SIG-M5 (cell line): ENCODE results near the gene SLC34A1.

Experiments
- DNase-seq: peaks from one replicate; lab custom pipeline; 2025; lab: John Stamatoyannopoulos, UW

SLC34A1 gene

DNA sequence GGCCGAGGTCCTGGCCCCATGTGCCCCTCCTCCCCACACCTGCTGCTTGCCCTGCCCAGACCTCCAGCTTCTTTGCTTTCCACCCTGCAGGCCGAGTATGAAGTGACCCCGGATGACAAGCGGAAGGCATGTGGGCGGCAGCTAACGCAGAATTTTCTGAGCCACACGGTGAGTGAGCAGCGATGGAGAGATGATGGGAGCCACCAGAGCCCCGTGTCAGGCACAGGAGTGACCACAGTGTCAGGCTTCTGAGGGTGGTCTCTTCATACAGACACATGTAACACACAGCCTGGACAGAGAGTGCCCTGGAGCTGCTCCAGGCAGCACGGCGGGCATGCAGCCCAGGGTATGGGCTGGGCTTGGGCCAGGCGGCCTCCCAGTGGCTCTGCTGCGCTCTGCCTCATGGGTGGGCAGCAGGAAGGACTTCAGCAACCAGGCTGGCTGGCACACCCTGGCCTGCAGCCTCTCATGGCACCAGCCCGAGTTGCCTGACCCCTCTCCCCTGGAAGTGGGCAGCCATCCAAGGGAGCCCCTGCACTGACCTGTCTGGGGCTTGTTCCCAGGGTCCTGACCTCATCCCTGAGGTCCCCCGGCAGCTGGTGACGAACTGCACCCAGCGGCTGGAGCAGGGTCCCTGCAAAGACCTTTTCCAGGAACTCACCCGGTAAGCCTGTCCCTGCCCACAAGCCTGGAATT is 48.1 kb downstream of the SLC34A1 start:
- no peak for DNase-seq

DNA sequence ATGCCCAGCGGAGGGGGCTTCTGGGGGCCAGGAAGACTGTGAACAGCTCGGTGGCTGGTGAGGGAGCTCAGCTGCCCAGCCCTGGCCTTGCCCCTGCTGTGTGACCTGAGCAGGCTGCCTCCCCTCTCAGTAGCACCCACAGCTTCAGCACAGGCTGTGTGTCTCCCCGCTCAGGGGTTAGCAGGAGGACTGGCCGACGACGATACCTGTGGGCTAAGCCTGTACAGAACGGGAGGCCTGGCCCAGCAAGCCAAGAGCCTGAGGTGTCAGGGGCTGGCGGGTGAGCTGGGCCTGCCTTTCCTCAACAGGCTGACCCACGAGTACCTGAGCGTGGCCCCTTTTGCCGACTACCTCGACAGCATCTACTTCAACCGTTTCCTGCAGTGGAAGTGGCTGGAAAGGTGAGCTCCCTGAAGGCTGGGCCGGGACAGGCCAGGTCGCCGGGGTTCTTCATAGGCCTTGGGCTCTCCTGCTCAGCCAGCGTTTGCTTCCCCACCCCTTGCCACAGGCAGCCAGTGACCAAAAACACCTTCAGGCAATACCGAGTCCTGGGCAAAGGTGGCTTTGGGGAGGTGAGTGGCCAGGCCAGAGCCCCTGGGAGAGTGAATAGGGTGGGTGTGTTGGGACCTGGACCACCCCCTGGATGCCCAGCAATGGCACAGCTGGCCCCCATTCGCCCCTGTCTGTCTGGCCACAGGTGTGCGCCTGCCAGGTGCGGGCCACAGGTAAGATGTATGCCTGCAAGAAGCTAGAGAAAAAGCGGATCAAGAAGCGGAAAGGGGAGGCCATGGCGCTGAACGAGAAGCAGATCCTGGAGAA is 48.8 kb downstream of the SLC34A1 start:
- DNase-seq = no peak

DNA sequence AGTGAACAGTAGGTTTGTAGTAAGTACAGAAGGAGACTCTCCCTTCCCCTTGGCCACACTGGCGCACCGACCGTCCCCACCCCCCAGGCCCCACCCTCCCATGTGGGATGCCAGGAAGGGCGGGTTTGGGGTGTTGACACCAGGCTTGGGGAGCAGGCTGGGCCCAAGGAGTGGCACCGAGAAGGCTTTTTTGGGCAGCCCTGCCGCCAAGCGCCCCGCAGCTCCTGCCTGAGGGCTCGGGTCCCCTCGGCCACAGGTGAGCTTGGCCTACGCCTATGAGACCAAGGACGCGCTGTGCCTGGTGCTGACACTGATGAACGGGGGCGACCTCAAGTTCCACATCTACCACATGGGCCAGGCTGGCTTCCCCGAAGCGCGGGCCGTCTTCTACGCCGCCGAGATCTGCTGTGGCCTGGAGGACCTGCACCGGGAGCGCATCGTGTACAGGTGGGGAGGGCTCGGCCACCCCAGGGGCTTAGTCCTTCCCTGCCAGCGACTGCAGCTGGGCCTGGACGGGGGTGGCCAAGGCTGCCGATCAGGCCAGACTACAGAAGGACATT is 49.5 kb downstream of the SLC34A1 start:
- DNase-seq = no peak

DNA sequence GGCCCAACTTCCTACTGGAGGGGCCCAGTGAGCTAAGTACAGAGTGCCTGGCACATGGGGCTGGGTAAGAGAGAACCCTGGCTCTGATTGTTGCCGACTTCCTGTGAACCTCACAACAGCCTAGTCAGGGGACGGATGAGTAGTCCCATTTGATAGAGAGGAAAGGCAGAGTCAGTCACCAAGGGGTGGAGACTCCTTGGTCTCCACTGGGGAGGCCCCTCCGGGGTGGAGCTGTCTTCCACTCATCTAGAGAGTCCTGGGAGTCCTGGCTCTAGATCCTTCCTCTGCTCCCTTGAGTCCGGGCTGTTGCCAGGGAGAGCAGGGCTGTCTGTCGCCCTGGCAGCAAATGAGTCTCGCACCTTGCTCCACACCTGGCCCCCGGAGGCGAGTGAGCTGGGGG is 50.2 kb downstream of the SLC34A1 start:
- DNase-seq = no peak

DNA sequence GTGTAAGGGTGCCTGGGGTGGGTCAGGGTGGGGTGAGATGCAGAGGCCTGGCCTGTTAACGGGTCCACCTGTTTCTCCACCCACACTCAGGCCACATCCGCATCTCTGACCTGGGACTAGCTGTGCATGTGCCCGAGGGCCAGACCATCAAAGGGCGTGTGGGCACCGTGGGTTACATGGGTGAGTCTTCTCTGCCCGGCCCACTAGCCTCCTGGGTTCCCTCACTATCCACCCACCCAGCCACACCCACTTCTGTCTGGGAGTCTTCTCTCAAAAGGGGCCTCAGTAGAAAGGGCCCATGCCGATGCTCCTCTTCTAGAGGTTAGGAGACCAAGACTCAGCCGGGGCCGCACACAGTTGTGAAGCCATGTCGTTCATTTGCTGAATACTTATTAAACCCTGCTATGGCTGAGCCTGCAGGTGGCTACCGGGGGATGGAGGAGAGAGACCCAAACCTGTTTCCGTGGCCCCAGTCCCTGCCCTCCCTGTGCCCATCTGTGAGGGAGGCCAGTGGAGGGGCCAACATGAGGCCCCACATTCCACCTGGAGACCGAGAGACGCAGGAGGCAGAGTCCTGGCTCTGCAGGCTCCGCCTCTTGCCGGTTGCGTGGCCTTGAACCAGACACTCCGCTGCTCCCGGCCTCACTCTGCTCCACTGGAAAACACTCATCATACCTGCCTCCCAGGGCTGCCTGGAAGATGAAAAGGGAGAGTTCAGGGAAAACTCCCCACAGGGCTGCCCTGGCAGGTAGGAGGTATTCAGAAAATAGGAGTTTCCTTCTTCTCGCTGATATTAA is 50.9 kb downstream of the SLC34A1 start:
- DNase-seq = no peak

DNA sequence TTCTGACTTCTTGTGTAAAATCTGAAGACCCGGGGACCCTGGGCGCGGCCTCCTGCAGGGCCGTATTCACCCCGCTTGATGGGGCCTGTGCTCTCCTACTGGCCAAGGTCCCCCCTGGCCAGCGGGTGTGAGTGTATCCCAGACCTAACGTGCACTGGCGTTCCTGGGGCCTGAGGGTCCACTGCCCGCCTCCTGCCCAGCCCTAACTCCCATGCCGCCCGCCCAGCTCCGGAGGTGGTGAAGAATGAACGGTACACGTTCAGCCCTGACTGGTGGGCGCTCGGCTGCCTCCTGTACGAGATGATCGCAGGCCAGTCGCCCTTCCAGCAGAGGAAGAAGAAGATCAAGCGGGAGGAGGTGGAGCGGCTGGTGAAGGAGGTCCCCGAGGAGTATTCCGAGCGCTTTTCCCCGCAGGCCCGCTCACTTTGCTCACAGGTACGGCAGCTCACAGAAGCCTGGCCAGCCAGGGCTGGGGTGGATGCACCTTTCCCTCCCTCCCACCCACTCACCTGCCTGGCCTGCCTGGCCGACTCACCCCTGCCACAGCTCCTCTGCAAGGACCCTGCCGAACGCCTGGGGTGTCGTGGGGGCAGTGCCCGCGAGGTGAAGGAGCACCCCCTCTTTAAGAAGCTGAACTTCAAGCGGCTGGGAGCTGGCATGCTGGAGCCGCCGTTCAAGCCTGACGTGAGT is 51.8 kb downstream of the SLC34A1 start:
- DNase-seq = no peak

DNA sequence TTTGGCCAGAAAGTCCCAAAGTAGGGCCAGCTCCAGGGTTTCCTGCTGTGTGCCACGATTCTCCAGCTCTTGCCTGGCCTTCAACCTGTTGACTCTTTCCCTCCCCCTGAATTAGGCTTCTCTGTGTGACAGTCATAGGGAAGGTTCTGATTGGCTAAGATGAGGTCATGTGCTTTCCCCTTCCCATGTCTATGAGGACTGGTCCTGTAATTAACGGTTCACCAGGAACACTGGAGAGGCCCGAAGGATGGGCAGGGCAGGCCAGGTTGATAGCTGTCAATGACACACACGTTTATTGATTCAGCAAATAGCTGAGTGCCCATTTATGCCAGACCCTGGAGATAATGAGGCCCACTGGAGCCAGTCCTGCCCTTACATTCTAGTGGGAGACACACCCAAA is 53.4 kb downstream of the SLC34A1 start:
- DNase-seq = no peak

DNA sequence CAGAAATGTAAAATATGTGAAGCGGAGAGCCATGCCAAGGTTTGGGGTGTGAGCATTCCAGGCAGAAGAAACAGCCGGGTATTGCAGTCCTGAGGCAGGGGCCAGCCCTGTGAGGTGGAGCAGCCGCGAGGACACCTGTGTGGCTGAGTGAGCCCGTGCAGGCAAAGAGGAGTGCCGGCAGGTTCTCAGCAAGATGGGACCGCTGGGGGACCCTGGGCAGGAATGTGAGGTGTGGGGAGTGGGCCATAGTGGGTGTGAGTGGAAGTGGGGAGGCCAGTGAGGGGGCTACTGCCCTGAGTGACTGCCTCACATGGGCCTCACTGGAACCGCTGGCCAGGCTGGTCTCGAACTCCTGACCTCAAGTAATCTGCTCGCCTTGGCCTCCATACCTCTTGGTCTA is 54.2 kb downstream of the SLC34A1 start:
- DNase-seq = no peak

DNA sequence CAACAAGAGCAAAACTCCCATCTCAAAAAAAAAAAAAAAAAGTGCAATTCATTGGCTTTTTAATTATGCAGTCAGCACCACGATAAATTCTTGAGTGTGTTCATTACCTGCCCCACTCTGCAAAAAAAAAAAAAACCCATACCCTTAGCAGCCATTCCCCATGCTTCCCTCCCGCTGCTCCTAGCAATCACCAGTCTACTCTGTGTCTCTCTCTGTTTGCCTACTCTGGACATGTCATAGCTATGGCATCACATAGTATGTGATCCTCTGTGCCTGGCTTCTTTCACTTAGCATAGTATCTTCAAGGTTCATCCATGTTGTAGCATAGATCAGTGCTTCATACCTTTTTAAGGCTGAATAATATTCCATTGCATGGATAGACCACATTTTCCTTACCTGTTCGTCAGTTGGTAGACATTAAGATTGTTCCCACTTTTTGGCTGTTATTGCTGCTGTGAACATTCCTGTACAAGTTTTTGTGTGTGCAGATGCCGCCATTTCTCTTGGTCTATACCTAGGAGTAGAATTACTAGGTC is 55.4 kb downstream of the SLC34A1 start:
- DNase-seq = no peak

DNA sequence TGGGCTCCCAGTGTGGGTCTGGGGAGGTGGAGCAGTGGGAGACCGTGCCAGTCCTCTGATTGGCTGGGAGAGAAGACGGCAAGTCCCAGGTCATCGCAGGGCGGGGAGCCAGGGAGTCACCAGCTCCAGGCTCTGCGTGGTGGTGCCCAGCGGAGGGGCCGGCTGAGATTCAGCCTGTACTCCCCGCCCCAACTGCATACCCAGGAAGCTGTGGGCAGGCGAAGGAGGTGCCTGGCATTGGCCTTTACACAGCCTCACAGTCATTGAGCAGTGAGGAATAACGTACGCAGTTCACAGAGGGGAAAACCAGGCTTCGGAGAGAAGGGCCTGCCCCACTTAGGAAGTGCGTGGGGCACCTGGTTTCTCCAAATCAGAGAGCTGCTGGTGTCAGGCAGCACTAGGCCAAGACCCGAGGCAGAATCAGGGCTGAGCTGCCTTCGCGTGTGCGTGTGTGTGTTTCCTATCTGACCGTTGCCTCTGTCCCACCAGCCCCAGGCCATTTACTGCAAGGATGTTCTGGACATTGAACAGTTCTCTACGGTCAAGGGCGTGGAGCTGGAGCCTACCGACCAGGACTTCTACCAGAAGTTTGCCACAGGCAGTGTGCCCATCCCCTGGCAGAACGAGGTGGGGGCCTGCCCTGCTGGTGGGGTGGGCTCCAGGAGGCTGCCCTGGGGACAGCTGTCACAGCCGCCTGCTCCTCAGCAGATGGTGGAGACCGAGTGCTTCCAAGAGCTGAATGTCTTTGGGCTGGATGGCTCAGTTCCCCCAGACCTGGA is 56.2 kb downstream of the SLC34A1 start:
- DNase-seq = no peak

DNA sequence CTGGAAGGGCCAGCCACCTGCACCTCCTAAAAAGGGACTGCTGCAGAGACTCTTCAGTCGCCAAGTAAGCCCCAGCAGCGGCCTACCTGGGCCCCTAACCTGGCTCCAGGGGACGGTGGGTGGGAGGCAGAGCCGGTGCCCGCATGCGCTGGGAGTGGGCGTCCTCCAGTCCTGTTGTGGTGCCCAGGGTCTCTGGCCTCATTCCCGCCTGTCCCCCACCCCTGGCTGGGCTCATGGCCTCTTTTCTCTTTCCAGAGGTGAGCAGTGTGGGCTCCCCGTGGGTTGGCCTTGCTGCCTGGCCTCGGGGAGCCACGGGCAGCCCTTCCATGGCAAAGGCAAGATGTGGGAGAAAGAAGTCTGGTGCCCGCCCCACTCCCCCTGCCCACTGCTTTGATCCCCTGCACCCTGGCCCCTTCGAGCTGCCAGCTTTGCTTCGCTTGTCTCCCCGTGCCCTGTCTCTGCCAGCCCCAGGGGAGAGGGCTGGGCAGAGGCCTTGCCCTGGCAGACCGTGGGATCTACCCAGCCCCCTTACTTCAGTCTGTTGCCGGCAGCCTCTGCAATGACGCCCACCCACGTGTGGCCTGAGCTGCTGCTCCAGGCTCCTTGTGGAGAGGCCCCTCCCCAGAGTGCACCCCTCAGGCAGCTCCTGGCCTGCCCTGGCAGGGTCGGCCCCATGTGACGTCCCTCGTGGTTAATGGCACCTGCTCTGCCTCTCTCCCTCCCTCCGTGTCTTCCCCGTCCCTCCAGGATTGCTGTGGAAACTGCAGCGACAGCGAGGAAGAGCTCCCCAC is 57.0 kb downstream of the SLC34A1 start:
- DNase-seq = no peak

DNA sequence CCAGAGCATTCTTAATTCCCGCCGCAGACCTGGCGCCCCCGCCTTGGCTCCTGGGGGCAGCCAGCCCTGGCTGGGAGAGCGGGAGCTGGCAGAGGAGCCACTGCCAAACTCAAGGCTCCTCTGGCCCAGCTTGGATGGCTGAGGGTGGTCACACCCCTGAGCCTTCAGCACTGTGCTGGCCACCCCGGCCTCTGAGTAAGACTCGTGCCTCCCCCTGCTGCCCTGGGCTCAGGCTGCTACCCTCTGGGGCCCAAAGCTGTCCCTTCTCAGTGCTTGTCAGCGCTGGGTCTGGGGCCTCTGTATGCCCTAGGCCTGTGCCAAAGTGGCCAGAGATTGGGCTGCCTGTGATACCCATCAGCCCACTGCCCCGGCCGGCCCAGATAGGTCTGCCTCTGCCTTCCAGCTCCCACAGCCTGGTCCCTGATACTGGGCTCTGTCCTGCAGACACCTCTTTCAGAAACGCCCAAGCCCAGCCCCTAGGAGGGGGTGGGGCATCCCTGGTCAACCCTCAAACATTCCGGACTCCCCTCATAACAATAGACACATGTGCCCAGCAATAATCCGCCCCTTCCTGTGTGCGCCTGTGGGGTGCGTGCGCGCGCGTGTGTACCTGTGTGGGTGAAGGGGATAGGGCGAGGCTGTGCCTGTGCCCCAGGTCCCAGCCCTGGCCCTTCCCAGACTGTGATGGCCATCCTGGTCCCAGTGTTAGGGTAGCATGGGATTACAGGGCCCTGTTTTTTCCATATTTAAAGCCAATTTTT is 58.0 kb downstream of the SLC34A1 start:
- no peak for DNase-seq

DNA sequence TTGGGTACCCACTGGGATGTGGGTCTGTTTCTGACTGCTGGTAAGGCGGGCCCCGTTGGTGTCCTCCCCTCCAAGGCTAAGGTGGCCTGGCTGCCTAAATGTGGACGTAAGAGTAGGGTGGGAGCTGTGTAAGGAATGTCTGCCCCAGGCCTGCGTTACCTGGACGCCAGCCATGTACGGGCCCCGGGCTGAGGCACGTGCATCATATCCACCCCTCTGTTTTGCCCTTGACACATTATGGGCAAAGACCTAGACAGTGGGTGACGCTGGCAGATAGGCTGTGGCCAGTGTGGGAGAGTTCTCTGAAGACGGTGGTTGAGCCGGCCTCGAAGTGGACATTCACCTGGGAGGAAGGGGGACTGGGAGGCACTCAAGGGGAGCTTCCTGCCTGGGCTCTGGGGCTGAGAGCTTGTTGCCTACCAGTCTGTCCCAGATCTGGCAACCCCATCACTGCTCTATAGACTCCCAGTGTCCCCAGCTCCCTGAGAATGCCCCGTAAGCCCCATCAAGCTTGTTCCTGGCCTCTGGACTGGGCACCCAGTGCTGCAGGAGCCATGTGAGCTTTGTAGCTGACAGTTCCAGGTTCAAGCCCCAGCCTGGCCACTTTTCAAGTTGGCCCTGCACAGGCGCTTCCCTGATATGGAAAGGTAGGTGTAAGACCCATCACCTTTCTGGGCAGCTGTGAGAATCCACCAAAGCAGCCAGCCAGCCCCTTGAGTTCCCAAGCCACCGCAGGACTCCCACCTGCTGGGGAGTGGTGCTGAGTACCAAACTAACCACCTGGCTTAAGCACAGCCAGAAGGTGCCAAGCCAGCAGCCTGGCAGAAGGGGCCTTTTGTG is 59.1 kb downstream of the SLC34A1 start:
- DNase-seq = no peak

DNA sequence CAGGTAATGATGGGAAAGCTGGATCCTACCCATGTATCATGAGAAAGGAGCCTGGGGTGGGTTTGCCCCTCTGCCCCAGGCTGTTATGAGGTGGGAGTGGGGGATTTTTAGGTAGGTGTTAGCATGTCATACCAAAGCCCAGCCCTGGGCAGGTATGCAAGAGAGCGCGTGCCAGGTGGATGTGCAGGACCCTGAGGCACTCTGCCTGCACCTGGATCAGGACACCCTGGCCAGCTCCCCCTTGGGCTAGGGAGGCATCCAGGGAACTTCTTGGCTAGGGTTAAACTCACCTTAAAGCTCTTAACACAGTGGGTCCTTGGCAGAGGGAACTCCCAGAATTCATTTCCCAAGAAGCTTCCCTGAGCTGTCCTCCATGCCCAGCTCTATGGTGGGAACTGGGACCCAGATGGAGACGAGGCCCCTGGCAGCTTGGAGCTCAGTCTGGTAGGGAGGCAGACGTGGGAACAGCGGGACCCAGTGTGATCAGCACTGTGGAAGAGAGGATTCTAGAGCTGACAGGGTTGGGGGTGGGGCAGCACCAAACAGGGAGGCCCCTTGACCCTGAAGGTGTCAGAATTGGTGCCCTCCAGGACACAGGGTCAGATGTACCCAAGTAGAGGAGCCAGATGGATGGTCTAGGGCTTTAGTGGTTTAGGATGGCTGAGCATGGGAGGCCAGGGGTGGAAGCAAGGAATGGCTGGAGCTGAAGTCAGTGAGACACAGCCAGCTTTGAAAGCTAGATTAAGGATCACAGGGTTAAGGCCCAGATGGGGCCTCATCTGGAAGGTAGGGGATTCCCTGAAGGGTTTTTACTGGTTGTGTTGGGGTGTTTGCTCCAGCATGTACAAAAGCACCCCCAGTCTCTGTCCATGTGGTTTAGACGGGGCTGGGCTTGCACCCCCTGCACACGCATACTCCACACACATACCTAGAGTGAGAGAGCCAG is 60.1 kb downstream of the SLC34A1 start:
- no peak for DNase-seq

DNA sequence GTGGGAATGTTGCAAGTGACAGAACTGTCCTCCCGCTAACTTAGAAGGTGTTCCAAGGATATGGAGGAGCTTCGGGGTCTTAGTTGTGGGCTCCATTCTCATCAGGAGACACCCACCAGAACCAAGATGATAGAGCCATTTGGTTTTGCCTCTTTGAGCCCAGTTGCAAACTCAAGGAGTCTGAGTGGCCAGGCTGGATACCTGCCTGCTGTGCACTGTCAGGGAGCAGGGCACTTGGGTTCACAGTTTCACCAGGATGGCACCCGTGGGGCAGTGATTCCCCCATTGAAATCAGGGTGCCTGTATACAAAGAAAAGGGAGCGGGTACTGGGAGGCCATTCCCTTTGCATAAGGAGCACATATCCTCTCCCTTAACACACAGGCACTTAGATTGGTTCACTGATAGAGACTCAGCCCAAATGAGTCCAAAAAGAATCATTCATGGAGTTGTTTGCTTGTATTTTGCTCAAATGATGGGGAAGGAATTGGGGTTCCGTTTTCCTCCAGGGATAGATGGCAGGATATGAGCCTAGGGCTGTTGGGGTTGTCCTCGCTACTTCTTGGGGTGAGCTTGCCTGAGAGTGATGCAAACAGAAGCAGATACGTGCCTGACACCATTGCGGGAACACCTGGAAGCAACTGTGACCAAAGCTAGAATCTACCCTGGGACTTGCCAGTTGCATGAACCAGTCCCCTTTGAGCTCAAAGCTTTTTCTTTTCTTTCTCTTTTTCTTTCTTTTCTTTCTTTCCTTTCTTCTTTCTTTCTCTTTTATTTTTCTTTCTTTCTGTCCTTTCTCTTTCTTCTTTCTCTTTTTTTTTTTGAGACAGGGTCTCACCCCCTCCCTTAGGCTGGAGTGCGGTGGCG is 61.0 kb downstream of the SLC34A1 start:
- DNase-seq = no peak

DNA sequence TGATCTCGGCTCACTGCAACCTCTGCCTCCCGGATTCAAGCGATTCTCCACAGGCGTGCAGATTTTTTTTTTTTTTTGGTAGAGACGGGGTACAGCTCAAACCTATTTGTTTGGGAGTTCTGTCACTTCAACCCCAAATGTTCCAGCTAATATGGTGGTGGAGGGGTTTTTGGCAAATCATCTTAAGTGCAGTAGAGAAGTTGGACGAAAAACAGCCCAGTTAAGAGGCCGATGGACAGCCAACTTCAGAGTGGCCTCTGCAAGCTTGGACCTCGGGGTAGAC is 61.6 kb downstream of the SLC34A1 start:
- no peak for DNase-seq
